HEK293 (cell line): Measurements from ENCODE around the gene SLITRK3.

Source experiments
- BCL11A ChIP-seq: fragments of 450-650 bp; formaldehyde crosslinking; IDR thresholded peaks from 2 replicates; pipeline ENCODE4 v1.5.1; 2016; ENCODE audit warnings: low read depth, missing biosample characterization, missing genetic modification characterization
- KLF1 ChIP-seq: fragments of 450-650 bp; formaldehyde crosslinking; IDR thresholded peaks from 2 replicates; pipeline ENCODE4 v1.5.1; 2016; ENCODE audit warnings: missing biosample characterization, missing genetic modification characterization
- ZNF133 ChIP-seq: fragments of 450-650 bp; formaldehyde crosslinking; IDR thresholded peaks from 2 replicates; pipeline ENCODE4 v1.5.1; 2016; ENCODE audit warnings: missing biosample characterization, missing genetic modification characterization
- ZNF146 ChIP-seq: fragments of 450-650 bp; formaldehyde crosslinking; IDR thresholded peaks from 2 replicates; pipeline ENCODE4 v1.5.1; 2016; ENCODE audit warnings: missing biosample characterization, missing genetic modification characterization
- ZNF155 ChIP-seq: fragments of 450-650 bp; formaldehyde crosslinking; IDR thresholded peaks from 2 replicates; pipeline ENCODE4 v1.5.1; 2016; ENCODE audit warnings: missing biosample characterization, missing genetic modification characterization
- ZNF24 ChIP-seq: fragments of 450-650 bp; formaldehyde crosslinking; IDR thresholded peaks from 2 replicates; pipeline ENCODE4 v1.5.1; 2016; ENCODE audit warnings: missing biosample characterization, missing genetic modification characterization
- ZNF335 ChIP-seq: fragments of 450-650 bp; formaldehyde crosslinking; conservative IDR thresholded peaks from 2 replicates; pipeline ENCODE4 v1.5.1; 2016; ENCODE audit warnings: missing biosample characterization, missing genetic modification characterization
- ZNF37A ChIP-seq: fragments of 450-650 bp; IDR thresholded peaks from 2 replicates; pipeline ENCODE4 v1.5.1; 2018; ENCODE audit warnings: missing biosample characterization, missing genetic modification characterization
- ZNF707 ChIP-seq: fragments of 450-650 bp; formaldehyde crosslinking; IDR thresholded peaks from 2 replicates; pipeline ENCODE4 v1.5.1; 2016; ENCODE audit warnings: missing biosample characterization, missing genetic modification characterization
- TF ChIP-seq, protein P1 (sequence below): fragments of 450-650 bp; formaldehyde crosslinking; IDR thresholded peaks from 2 replicates; pipeline ENCODE4 v1.5.1; 2016; ENCODE audit warnings: missing biosample characterization, missing genetic modification characterization

DNA sequence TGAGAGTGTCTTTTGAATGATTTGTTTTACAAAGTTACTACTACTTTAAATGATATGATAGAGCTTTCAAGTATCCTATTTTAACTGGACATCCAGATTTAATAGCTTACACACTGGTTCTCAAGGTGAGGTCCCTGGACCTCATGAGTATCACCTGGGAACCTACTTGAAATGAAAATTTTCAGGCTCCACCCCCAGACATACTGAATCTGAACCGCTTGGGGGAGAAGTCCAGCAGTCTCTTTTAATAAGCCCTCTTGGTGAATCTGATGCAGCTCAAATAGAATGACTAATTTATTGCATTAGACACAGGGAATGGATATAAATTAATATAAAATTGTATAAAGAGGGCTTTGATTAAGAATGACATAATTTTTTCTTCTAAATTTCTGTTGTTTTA is 29.4 kb upstream of the SLITRK3 start:
- no peak for TF ChIP-seq ZNF155
- TF ChIP-seq, protein P1, sequence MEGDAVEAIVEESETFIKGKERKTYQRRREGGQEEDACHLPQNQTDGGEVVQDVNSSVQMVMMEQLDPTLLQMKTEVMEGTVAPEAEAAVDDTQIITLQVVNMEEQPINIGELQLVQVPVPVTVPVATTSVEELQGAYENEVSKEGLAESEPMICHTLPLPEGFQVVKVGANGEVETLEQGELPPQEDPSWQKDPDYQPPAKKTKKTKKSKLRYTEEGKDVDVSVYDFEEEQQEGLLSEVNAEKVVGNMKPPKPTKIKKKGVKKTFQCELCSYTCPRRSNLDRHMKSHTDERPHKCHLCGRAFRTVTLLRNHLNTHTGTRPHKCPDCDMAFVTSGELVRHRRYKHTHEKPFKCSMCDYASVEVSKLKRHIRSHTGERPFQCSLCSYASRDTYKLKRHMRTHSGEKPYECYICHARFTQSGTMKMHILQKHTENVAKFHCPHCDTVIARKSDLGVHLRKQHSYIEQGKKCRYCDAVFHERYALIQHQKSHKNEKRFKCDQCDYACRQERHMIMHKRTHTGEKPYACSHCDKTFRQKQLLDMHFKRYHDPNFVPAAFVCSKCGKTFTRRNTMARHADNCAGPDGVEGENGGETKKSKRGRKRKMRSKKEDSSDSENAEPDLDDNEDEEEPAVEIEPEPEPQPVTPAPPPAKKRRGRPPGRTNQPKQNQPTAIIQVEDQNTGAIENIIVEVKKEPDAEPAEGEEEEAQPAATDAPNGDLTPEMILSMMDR (tag by site-specific recombination), result no peak
- TF ChIP-seq ZNF37A (tag by site-specific recombination), result no peak
- TF ChIP-seq BCL11A (tag by site-specific recombination), result no peak
- TF ChIP-seq ZNF133 (tag by site-specific recombination), result no peak
- TF ChIP-seq ZNF707, result no peak
- TF ChIP-seq ZNF335 (tag by site-specific recombination), result no peak
- TF ChIP-seq ZNF146, result no peak
- TF ChIP-seq KLF1 (tag by site-specific recombination), result no peak
- TF ChIP-seq ZNF24 (tag by site-specific recombination), result no peak
